ENCODE measurements around the gene ADGRA1. TPM values are rescaled to one million over a fixed set of nuclear protein-coding genes. Genes with fewer than 3 reads are reported as not detected.
A peak's percentile ranks its signal among the peaks of the same experiment; 100 is the strongest.

ADGRA1 gene
- total RNA-seq, 2 experiments from 2014 or later, result not detected

GRCh38 chr10:133128126-133129070 is 40.7 kb downstream of the ADGRA1 start:
- Mint-ChIP-seq H3K4me1 (peaks cover 2% of the 10 kb centered on the region), H3K27ac (no peak overlapping the region), H3K4me3 (no peak overlapping the region), H3K36me3 (ENCODE audit: low read depth) (no peaks in the 10 kb centered on the region), H3K9me3 (ENCODE audit: low read depth) (no peaks in the 10 kb centered on the region), H3K27me3 (peaks cover 15% of the 10 kb centered on the region)
- ChIA-PET CTCF (interaction anchor here (1.0 to 1.4 kb wide), 2 partner anchors 15 to 166 kb away, joined by 3 to 5 read pairs; no protein-coding TSS in a partner anchor), POLR2A (no interaction called here)
- no peak for DNase-seq
- intact Hi-C loops (cut with DNase I, micrococcal nuclease), result loop anchor here in 1 of 2 experiments (5.0 to 10.0 kb wide), 2 partner anchors 226 to 284 kb away; no protein-coding TSS in a partner anchor
- no peak for ATAC-seq

GRCh38 chr10:133129071-133129858 is 41.5 kb downstream of the ADGRA1 start:
- POLR2A ChIA-PET, result no interaction called here
- no peak for ATAC-seq
- H3K4me3 Mint-ChIP-seq, result no peak overlapping the region
- CTCF ChIA-PET, result interaction anchor here (1.0 kb wide), 1 partner anchor 166 kb away, joined by 3 read pairs; no protein-coding TSS in a partner anchor
- no peak overlapping the region for H3K27ac Mint-ChIP-seq
- no peaks in the 10 kb centered on the region for H3K9me3 Mint-ChIP-seq (ENCODE audit: low read depth)
- intact Hi-C loops (cut with DNase I, micrococcal nuclease), result loop anchor here in 1 of 2 experiments (5.0 to 10.0 kb wide), 2 partner anchors 227 to 284 kb away; no protein-coding TSS in a partner anchor
- DNase-seq, result no peak
- peaks cover 13% of the 10 kb centered on the region for H3K27me3 Mint-ChIP-seq
- H3K4me1 Mint-ChIP-seq, result peaks cover 2% of the 10 kb centered on the region
- no peaks in the 10 kb centered on the region for H3K36me3 Mint-ChIP-seq (ENCODE audit: low read depth)

- ATAC-seq (no peak), DNase-seq (no peak)
- intact Hi-C loops (cut with DNase I, micrococcal nuclease), result loop anchor here in 1 of 2 experiments (5.0 to 10.0 kb wide), 2 partner anchors 228 to 285 kb away; no protein-coding TSS in a partner anchor
- no peak overlapping the region for H3K4me3 Mint-ChIP-seq
- peaks cover 8% of the 10 kb centered on the region for H3K27me3 Mint-ChIP-seq
- H3K9me3 Mint-ChIP-seq (ENCODE audit: low read depth), result no peaks in the 10 kb centered on the region
- H3K36me3 Mint-ChIP-seq (ENCODE audit: low read depth), result no peaks in the 10 kb centered on the region
- no peak overlapping the region for H3K27ac Mint-ChIP-seq
- peaks cover under 1% of the 10 kb centered on the region for H3K4me1 Mint-ChIP-seq
- CTCF ChIA-PET, result interaction anchor here (1.0 kb wide), 1 partner anchor 167 kb away, joined by 3 read pairs; no protein-coding TSS in a partner anchor
- POLR2A ChIA-PET, result no interaction called here
Observed at GRCh38 chr10:133129859-133130495, 42.3 kb downstream of the ADGRA1 start.

GRCh38 chr10:133130602-133131001 is 42.9 kb downstream of the ADGRA1 start:
- Mint-ChIP-seq H3K4me3 (no peak overlapping the region), H3K27me3 (peaks cover 6% of the 10 kb centered on the region), H3K27ac (no peak overlapping the region), H3K4me1 (no peaks in the 10 kb centered on the region), H3K36me3 (ENCODE audit: low read depth) (no peaks in the 10 kb centered on the region), H3K9me3 (ENCODE audit: low read depth) (no peaks in the 10 kb centered on the region)
- ChIA-PET POLR2A (no interaction called here), CTCF (no interaction called here)
- DNase-seq, result no peak
- ATAC-seq, result no peak
- intact Hi-C loops (cut with DNase I, micrococcal nuclease), result no loop called here

GRCh38 chr10:133131053-133131452 is 43.3 kb downstream of the ADGRA1 start:
- intact Hi-C loops (cut with DNase I, micrococcal nuclease), result no loop called here
- no peak for DNase-seq
- Mint-ChIP-seq H3K4me3 (no peak overlapping the region), H3K36me3 (ENCODE audit: low read depth) (no peaks in the 10 kb centered on the region), H3K27ac (no peak overlapping the region), H3K4me1 (no peaks in the 10 kb centered on the region), H3K9me3 (ENCODE audit: low read depth) (no peaks in the 10 kb centered on the region), H3K27me3 (peaks cover 2% of the 10 kb centered on the region)
- ChIA-PET CTCF (no interaction called here), POLR2A (no interaction called here)
- no peak for ATAC-seq

- ChIA-PET POLR2A (no interaction called here), CTCF (no interaction called here)
- H3K36me3 Mint-ChIP-seq (ENCODE audit: low read depth), result no peaks in the 10 kb centered on the region
- DNase-seq, result no peak
- no peaks in the 10 kb centered on the region for H3K27me3 Mint-ChIP-seq
- H3K27ac Mint-ChIP-seq, result no peak overlapping the region
- H3K4me1 Mint-ChIP-seq, result no peaks in the 10 kb centered on the region
- no peak overlapping the region for H3K4me3 Mint-ChIP-seq
- no peaks in the 10 kb centered on the region for H3K9me3 Mint-ChIP-seq (ENCODE audit: low read depth)
- intact Hi-C loops (cut with DNase I, micrococcal nuclease), result no loop called here
- no peak for ATAC-seq
Observed at GRCh38 chr10:133131734-133132472, 44.2 kb downstream of the ADGRA1 start.

- intact Hi-C loops (cut with DNase I, micrococcal nuclease), result no loop called here
- Mint-ChIP-seq H3K4me3 (no peak overlapping the region), H3K9me3 (ENCODE audit: low read depth) (no peaks in the 10 kb centered on the region), H3K27me3 (no peaks in the 10 kb centered on the region), H3K4me1 (no peaks in the 10 kb centered on the region), H3K36me3 (ENCODE audit: low read depth) (no peaks in the 10 kb centered on the region), H3K27ac (no peak overlapping the region)
- CTCF ChIA-PET, result no interaction called here
- POLR2A ChIA-PET, result no interaction called here
- DNase-seq (no peak), ATAC-seq (no peak)
Observed at GRCh38 chr10:133132473-133133291, 45.0 kb downstream of the ADGRA1 start.

- ATAC-seq (no peak), DNase-seq (no peak)
- no peak overlapping the region for H3K27ac Mint-ChIP-seq
- H3K36me3 Mint-ChIP-seq (ENCODE audit: low read depth), result no peaks in the 10 kb centered on the region
- H3K4me3 Mint-ChIP-seq, result no peak overlapping the region
- H3K9me3 Mint-ChIP-seq (ENCODE audit: low read depth), result no peaks in the 10 kb centered on the region
- no peaks in the 10 kb centered on the region for H3K4me1 Mint-ChIP-seq
- ChIA-PET POLR2A (no interaction called here), CTCF (no interaction called here)
- intact Hi-C loops (cut with DNase I, micrococcal nuclease), result no loop called here
- no peaks in the 10 kb centered on the region for H3K27me3 Mint-ChIP-seq
Observed at GRCh38 chr10:133133471-133134231, 45.9 kb downstream of the ADGRA1 start.

GRCh38 chr10:133134411-133135115 is 46.8 kb downstream of the ADGRA1 start:
- Mint-ChIP-seq H3K36me3 (ENCODE audit: low read depth) (no peaks in the 10 kb centered on the region), H3K9me3 (ENCODE audit: low read depth) (no peaks in the 10 kb centered on the region), H3K27ac (no peak overlapping the region), H3K4me3 (no peak overlapping the region), H3K4me1 (no peaks in the 10 kb centered on the region), H3K27me3 (no peaks in the 10 kb centered on the region)
- no peak for DNase-seq
- ChIA-PET POLR2A (no interaction called here), CTCF (no interaction called here)
- intact Hi-C loops (cut with DNase I, micrococcal nuclease), result no loop called here
- peak; percentile 12 for ATAC-seq

Data from activated CD4-positive, alpha-beta T cell treated with anti-CD3 and anti-CD28 coated beads for 36 hours (primary cell).